AG10803 (cell line): ENCODE results near the gene SPAG8.

Source experiments
- DNase-seq: peaks from one replicate; pipeline ENCODE4 v3.0.0; 2010; ENCODE audit warnings: low read depth
- H3K4me3 ChIP-seq: 2 replicates; pipeline ENCODE4 v1.5.1; 2011; ENCODE audit warnings: mild to moderate bottlenecking, low read length, control low read depth
- CTCF ChIP-seq: conservative IDR thresholded peaks from 2 replicates; pipeline ENCODE4 v1.5.1; 2011; ENCODE audit warnings: mild to moderate bottlenecking, low read length, control low read depth, inconsistent platforms

SPAG8 gene

GRCh38 chr9:35829084-35829763 is 17.2 kb upstream of the SPAG8 start, which contains the start of gene TMEM8B:
Gene TMEM8B, plus strand, starts transcription at chr9:35829228. Its CDS starts 220 bp downstream, at chr9:35829448.
- peak within 1 kb of the TSS; percentile 73 for H3K4me3 ChIP-seq
- peak; percentile 90 for DNase-seq
- no peak for TF ChIP-seq CTCF

GRCh38 chr9:35828716-35829083 is 16.6 kb upstream of the SPAG8 start, which contains the start of gene FAM221B:
Gene FAM221B, minus strand, starts transcription at chr9:35828732. Its CDS starts 2,571 bp downstream, at chr9:35826161.
- H3K4me3 ChIP-seq = peak within 1 kb of the TSS; percentile 73
- TF ChIP-seq CTCF = no peak
- DNase-seq = no peak

GRCh38 chr9:35827486-35827885 is 15.4 kb upstream of the SPAG8 start:
- DNase-seq = peak; percentile 83
- no peak overlapping the region for H3K4me3 ChIP-seq
- TF ChIP-seq CTCF = no peak

- peak; percentile 79 for TF ChIP-seq CTCF
- peak; percentile 65 for DNase-seq
- H3K4me3 ChIP-seq = no peak overlapping the region
These were observed 14.1 kb upstream of the SPAG8 start for GRCh38 chr9:35826071-35826701.

GRCh38 chr9:35822926-35823325 is 10.9 kb upstream of the SPAG8 start:
- no peak for DNase-seq
- no peak for TF ChIP-seq CTCF
- no peak overlapping the region for H3K4me3 ChIP-seq

GRCh38 chr9:35820076-35820475 is 8.0 kb upstream of the SPAG8 start:
- H3K4me3 ChIP-seq = no peak overlapping the region
- DNase-seq = peak; percentile 82
- no peak for TF ChIP-seq CTCF

GRCh38 chr9:35818341-35818740 is 6.3 kb upstream of the SPAG8 start:
- no peak for TF ChIP-seq CTCF
- DNase-seq = no peak

More at GRCh38 chr9:35818341-35818740, 6.3 kb upstream of the SPAG8 start:
- no peak overlapping the region for H3K4me3 ChIP-seq
